K562 (cell line): ENCODE results near the gene ADAMTS20. TPM values are rescaled to one million over a fixed set of nuclear protein-coding genes. Genes with fewer than 3 reads are reported as not detected.

ENCODE experiments used
- ATAC-seq: fragments of 200-7000 bp; cut with Tn5 transposase; 3 replicates; pipeline ENCODE4 v1.9.1; 2020; ENCODE audit warnings: moderate library complexity
- BruUV-seq: library from RNA; stranded (reverse); fragments of 400-500 nt; replicated peaks from 2 replicates; lab custom pipeline; 2021; lab: Mats Ljungman, UMichigan
- CTCF ChIA-PET: fragments of 300-600 bp; formaldehyde crosslinking; extraction: SDS; loops from one replicate; lab custom pipeline; 2021; ENCODE audit warnings: low intra/inter-chr PET ratio; lab: Yijun Ruan, JAX
- POLR2A ChIA-PET: fragments of 300-600, 350-650 bp; sonication (Branson Sonifier 250); formaldehyde crosslinking; extraction: SDS; loops from one replicate; lab custom pipeline; 2021; ENCODE audit warnings: antibody characterized with exemption, inconsistent platforms; lab: Yijun Ruan, JAX
- DNase-seq, 4 experiments: peaks; one replicate each; pipeline versions ENCODE4 v3.0.0 to v3.0.0-alpha.2; 2011 to 2018; ENCODE audit warnings: low spot score in 3 of 4, mixed read lengths in 3 of 4; ENCODE audit errors: extremely low read depth in 1 of 4
- FAIRE-seq: peaks from 2 replicates; lab custom pipeline; 2011; peaks lifted over from hg19 to GRCh38; lab: Jason Lieb, UNC
- H2AFZ ChIP-seq: 2 replicates; pipeline ENCODE4 v1.6.0; 2011; ENCODE audit warnings: low read depth, low read length, control low read depth, inconsistent platforms
- H3K27ac ChIP-seq: fragments of 200-600 bp; 3 replicates; pipeline ENCODE4 v1.8.0; 2011; ENCODE audit warnings: low read depth, mild to moderate bottlenecking, control low read depth, inconsistent platforms, low read length, moderate library complexity, mixed read lengths; ENCODE audit errors: extremely low read depth
- H3K27me3 ChIP-seq, 2 experiments: fragments of 300-600 bp in 1 of 2; 2 replicates in 1 of 2; 3 replicates in 1 of 2; pipeline versions ENCODE4 v1.6.0 to v1.8.0; 2011; ENCODE audit warnings: inconsistent platforms in 2 of 2, low read length in 2 of 2, mild to moderate bottlenecking in 1 of 2, mixed read lengths in 1 of 2, moderate library complexity in 1 of 2; ENCODE audit not compliant: control insufficient read depth in 2 of 2, insufficient read depth in 2 of 2
- H3K36me3 ChIP-seq: fragments of 300-600 bp; 3 replicates; pipeline ENCODE4 v1.8.0; 2011; ENCODE audit warnings: mild to moderate bottlenecking, low read length, inconsistent platforms; ENCODE audit not compliant: control insufficient read depth, insufficient read depth
- H3K4me1 ChIP-seq, 2 experiments: fragments of 200-600 bp in 1 of 2; replicated peaks in 1 of 2; 2 replicates in 1 of 2; 3 replicates in 1 of 2; pipeline versions ENCODE4 v1.5.1 to v1.8.0; 2011; ENCODE audit warnings: inconsistent platforms in 2 of 2, low read length in 2 of 2, mild to moderate bottlenecking in 1 of 2, mixed read lengths in 1 of 2, moderate library complexity in 1 of 2; ENCODE audit not compliant: control insufficient read depth in 2 of 2, insufficient read depth in 2 of 2
- H3K4me2 ChIP-seq: 2 replicates; pipeline ENCODE4 v1.6.1; 2011; ENCODE audit warnings: low read length, control low read depth, inconsistent platforms, mixed read lengths; ENCODE audit not compliant: insufficient read depth
- H3K4me3 ChIP-seq: fragments of 200-600 bp; sonication (generic), shearing (Covaris generic); 2 replicates; pipeline ENCODE4 v1.5.1; 2016; ENCODE audit warnings: control low read depth, inconsistent platforms
- H3K79me2 ChIP-seq: fragments of 200-600 bp; 3 replicates; pipeline ENCODE4 v1.8.0; 2011; ENCODE audit warnings: low read length, inconsistent platforms; ENCODE audit not compliant: control insufficient read depth, insufficient read depth
- H3K9ac ChIP-seq, 2 experiments: 2 replicates each; pipeline versions ENCODE4 v1.6.0 to v1.6.1; 2011; ENCODE audit warnings: low read depth in 2 of 2, low read length in 2 of 2, control low read depth in 1 of 2, inconsistent platforms in 1 of 2, mild to moderate bottlenecking in 1 of 2, mixed read lengths in 1 of 2; ENCODE audit not compliant: insufficient read depth in 1 of 2
- H3K9me1 ChIP-seq: one replicate; pipeline ENCODE4 v1.6.0; 2011; ENCODE audit warnings: inconsistent platforms, mild to moderate bottlenecking, low read length, moderate library complexity; ENCODE audit not compliant: control insufficient read depth, insufficient read depth
- H3K9me3 ChIP-seq: replicated peaks from 2 replicates; pipeline ENCODE4 v1.5.1; 2011; ENCODE audit warnings: low read depth, low read length, inconsistent platforms; ENCODE audit not compliant: control insufficient read depth, insufficient read depth
- H4K20me1 ChIP-seq: replicated peaks from 2 replicates; pipeline ENCODE4 v1.6.1; 2011; ENCODE audit warnings: low read length, inconsistent platforms, mixed read lengths; ENCODE audit not compliant: control insufficient read depth, insufficient read depth
- BCOR ChIP-seq: fragments of 450-650 bp; IDR thresholded peaks from 2 replicates; pipeline ENCODE4 v1.6.1; 2016
- HCFC1 ChIP-seq: IDR thresholded peaks from 2 replicates; pipeline ENCODE4 v1.6.1; 2012; ENCODE audit warnings: low read depth, low read length, improper control_type of control experiment
- RAD51 ChIP-seq: fragments of 450-650 bp; IDR thresholded peaks from 2 replicates; pipeline ENCODE4 v1.7.1; 2016; ENCODE audit warnings: low read depth, mild to moderate bottlenecking, borderline replicate concordance
- RBM25 ChIP-seq: fragments of 200-400 bp; formaldehyde crosslinking; IDR thresholded peaks from 2 replicates; pipeline ENCODE4 v1.6.1; 2018; ENCODE audit warnings: low read length, low read depth, moderate library complexity; ENCODE audit not compliant: severe bottlenecking
- SAP30 ChIP-seq: fragments of 200-600 bp; sonication (generic); IDR thresholded peaks from 2 replicates; pipeline ENCODE4 v1.6.1; 2012; ENCODE audit warnings: borderline replicate concordance, low read depth, mild to moderate bottlenecking, moderate library complexity, low read length, control low read depth, inconsistent platforms; ENCODE audit not compliant: insufficient read depth, poor library complexity, severe bottlenecking
- ZNF23 ChIP-seq: fragments of 250-450 bp; sonication (Bioruptor Pico); IDR thresholded peaks from 2 replicates; pipeline ENCODE4 v1.4.0; 2020; ENCODE audit warnings: mild to moderate bottlenecking
- ZNF507 ChIP-seq: conservative IDR thresholded peaks from 2 replicates; pipeline ENCODE4 v1.6.1; 2017; ENCODE audit warnings: missing genetic modification characterization, missing compliant biosample characterization
- WGBS: fragments of 100-300 bp; shearing (Covaris generic); methylation state at CpG from one replicate; pipeline ENCODE4 v1.1.6; 2016; ENCODE audit warnings: low coverage, mixed read lengths; ENCODE audit not compliant: insufficient coverage; ENCODE audit errors: missing lambda C conversion rate; 5-methylcytosine and 5-hydroxymethylcytosine counted together
- in situ Hi-C: fragments of 300-500 bp; cut with MboI; formaldehyde crosslinking; loops from 4 replicates; pipeline ENCODE4 v1.15.0; 2018; ENCODE audit warnings: inconsistent platforms, mixed read lengths
- intact Hi-C: fragments of 100-400 bp; cut with micrococcal nuclease; formaldehyde crosslinking; loops from 2 replicates; pipeline ENCODE4 v1.14.2; 2022
- polyA plus RNA-seq, 8 experiments: library from polyadenylated mRNA; depleted of rRNA in 4 of 8; stranded (reverse) in 5 of 8; unstranded in 3 of 8; fragments of >200 nt; fragmentation: Nextera tagmentation in 2 of 8; fragmentation: Illumina TruSeq in 1 of 8; extraction: Ambion mirVana in 2 of 8; extraction: Trizol in 1 of 8; gene quantifications; 2 replicates each; pipeline versions ENCODE4 v1.2.1 to v1.2.3, GENCODE V29; 2011 to 2014; ENCODE audit warnings: inconsistent platforms in 1 of 8, missing spikeins in 1 of 8
- total RNA-seq, 7 experiments: library from RNA; depleted of rRNA in 6 of 7; stranded (reverse); fragments of >200 nt in 6 of 7; fragmentation: Illumina TruSeq in 2 of 7; extraction: Trizol in 2 of 7; gene quantifications; 2 replicates each; pipeline versions ENCODE4 v1.2.1 to v1.2.3, GENCODE V29; 2011 to 2021; ENCODE audit warnings: low replicate concordance in 1 of 7
- TF ChIP-seq, protein P1 (sequence below): fragments of 250-450 bp; sonication (Bioruptor Pico); IDR thresholded peaks from 2 replicates; pipeline ENCODE4 v1.8.0; 2022; ENCODE audit warnings: moderate library complexity, mild to moderate bottlenecking, inconsistent platforms

Gene ADAMTS20
- total and polyA plus RNA-seq, 9 of the 15 experiments (the other 6 are each of a cell fraction or from before 2014, with no cell fraction given) = 0.01 to 0.84 (median 0.07) TPM; not detected in 2

DNA sequence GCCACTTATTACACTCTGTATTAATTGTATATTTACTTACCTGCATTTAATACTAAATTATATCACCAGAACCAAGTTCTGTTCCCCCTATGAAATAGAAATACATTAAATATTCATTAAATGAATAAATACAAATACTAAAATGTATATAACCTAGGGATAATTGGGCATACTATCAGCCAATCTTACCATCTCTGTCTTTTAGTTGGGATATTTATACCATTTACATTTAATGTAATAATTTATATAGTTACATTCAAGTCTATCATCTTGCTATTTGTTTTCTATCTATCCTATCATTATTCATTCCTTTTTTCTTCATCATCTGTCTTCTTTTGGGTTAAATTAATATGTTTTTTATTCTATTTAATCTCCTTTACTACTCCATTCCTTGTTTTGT lies 4.1 kb upstream of the ADAMTS20 start:
- no peak for DNase-seq
- no peaks in the 10 kb centered on the region for H4K20me1 ChIP-seq
- ATAC-seq = no peak
- BruUV-seq = no TSS peak
- in situ Hi-C loops = no loop called here
- no peak overlapping the region for H3K4me3 ChIP-seq
- no peaks in the 10 kb centered on the region for H3K36me3 ChIP-seq
- H3K27ac ChIP-seq = no peak overlapping the region
- no peak overlapping the region for H2AFZ ChIP-seq
- ChIA-PET POLR2A (no interaction called here), CTCF (no interaction called here)
- H3K27me3 ChIP-seq = peaks cover 0 to 5% of the 10 kb centered on the region in 2 experiments; a peak in 1 of 5 replicates
- H3K4me2 ChIP-seq = no peak overlapping the region
- no peak for FAIRE-seq
- peak; percentile 95 for TF ChIP-seq ZNF507
- peak; percentile 73 for TF ChIP-seq RBM25
- TF ChIP-seq, protein P1, sequence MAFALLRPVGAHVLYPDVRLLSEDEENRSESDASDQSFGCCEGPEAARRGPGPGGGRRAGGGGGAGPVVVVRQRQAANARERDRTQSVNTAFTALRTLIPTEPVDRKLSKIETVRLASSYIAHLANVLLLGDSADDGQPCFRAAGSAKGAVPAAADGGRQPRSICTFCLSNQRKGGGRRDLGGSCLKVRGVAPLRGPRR = no peak
- no peaks in the 10 kb centered on the region for H3K9me1 ChIP-seq
- intact Hi-C loops = no loop called here
- H3K9me3 ChIP-seq = no peaks in the 10 kb centered on the region; the same call in 1 of the 2 replicates
- H3K79me2 ChIP-seq = no peaks in the 10 kb centered on the region
- H3K9ac ChIP-seq = no peak overlapping the region
- peaks cover 0 to 10% of the 10 kb centered on the region in 2 experiments; a peak in 1 of 5 replicates for H3K4me1 ChIP-seq

- Histone ChIP-seq H4K20me1 (no peaks in the 10 kb centered on the region), H3K27me3 (peaks cover 0 to 5% of the 10 kb centered on the region in 2 experiments; a peak in 1 of 5 replicates), H3K27ac (no peak overlapping the region), H3K9me1 (no peaks in the 10 kb centered on the region), H3K9me3 (no peaks in the 10 kb centered on the region), H3K4me1 (peaks cover 0 to 10% of the 10 kb centered on the region in 2 experiments; a peak in 1 of 5 replicates), H3K4me2 (no peak overlapping the region), H3K4me3 (no peak overlapping the region), H3K9ac (no peak overlapping the region), H3K36me3 (no peaks in the 10 kb centered on the region), H3K79me2 (no peaks in the 10 kb centered on the region), H2AFZ (no peak overlapping the region)
- TF ChIP-seq BCOR (no peak), HCFC1 (no peak), RAD51 (no peak), SAP30 (no peak), ZNF23 (no peak)
- WGBS = 15% methylated on average over 27 of the region's 48 CpGs
- intact Hi-C loops = no loop called here
- ATAC-seq = no peak
- ChIA-PET CTCF (no interaction called here), POLR2A (no interaction called here)
- FAIRE-seq = no peak
- DNase-seq = no peak
- in situ Hi-C loops = no loop called here
- no TSS peak for BruUV-seq
Observed at GRCh38 chr12:43551279-43551970, 578 bp downstream of the ADAMTS20 start.
